ENCODE results near the gene C20orf204.
A peak's percentile ranks its signal among the peaks of the same experiment; 100 is the strongest.

Gene C20orf204

GRCh38 chr20:64072498-64073063 lies 36.6 kb downstream of the C20orf204 start:
- DNase-seq: no peak

DNA sequence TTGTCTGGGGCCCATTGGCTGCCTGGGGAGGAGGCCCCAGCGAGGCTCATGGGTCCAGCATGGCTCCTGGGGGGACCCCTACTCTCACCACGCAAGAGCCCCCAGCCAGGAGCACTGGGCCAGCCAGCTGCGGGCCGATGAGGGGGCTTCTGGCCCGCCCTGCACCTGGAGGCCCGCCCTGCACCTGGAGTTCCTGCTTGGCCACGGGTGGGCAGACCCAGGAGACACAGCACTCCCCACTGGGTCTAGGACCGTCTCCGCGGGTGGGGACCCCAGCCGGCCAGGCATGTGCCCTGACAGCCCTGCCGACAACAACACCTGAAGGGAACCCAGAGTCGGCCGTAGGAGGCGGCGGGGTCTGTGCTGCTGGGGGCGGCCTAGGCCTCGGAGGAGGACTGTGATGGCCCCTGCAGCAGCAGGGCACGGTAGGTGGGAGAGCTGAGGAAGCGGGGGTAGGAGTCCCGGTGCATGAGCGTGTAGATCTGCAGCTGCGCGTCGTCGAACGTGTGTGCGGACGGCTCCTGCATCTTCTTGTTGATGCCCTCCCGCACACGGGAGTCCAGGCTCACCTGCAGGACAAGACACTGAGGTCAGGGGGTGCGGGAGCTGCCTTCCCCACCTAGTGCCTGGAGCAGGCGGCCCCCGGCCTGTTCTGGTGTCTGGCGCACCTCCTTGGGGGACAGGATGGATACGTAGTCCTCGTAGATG lies 37.6 kb downstream of the C20orf204 start:
- DNase-seq: no peak

DNA sequence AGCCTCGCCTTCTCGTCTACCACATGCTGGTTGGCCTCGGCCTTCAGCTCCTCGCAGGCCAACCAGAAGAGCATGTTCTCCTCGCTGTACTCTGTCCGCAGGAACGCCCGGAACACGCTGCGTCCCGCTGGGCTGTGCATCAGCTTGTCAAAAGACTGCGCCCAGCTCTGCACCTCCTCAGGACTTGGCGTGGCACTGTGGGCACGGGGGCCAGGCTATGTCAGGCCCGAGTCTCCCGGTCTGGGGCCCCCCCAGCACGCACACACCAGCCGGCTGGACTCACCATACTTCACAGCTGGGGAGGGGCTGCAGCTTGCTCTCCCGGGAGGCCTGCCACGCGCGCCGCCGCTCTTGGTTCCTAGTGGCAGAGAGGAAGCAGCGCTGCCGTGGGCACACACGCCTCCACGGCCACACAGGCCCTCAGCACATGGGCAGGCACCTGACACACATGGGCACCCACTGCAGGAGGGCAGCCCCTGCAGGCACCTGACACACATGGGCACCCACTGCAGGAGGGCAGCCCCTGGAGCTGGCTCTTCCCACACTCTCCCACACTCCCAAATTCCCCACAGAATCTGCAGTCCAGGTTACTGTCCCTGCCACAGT lies 38.3 kb downstream of the C20orf204 start:
- DNase-seq: no peak

- no peak for DNase-seq
Measured at GRCh38 chr20:64074963-64075362, 39.0 kb downstream of the C20orf204 start.

DNA sequence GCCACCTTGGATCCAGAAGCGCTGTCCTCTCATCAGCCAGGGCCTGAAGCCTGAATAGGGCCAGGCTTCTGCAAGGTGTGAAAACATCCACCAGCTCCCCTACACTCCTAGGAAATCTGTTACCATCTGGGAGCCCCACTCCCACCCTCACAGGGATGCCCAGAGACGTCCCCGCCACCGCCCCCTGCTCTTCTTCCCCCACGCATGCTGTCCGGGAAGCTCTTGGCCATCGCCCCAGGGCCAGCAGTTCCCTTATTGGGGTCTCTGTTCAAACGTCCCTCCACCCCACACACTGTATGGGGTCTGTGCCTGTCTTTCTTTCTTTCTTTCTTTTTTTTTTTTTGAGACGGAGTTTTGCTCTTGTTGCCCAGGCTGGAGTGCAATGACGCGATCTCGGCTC lies 39.6 kb downstream of the C20orf204 start:
- no peak for DNase-seq

- no peak for DNase-seq
Measured at GRCh38 chr20:64076061-64076997, 40.3 kb downstream of the C20orf204 start.

- no peak for DNase-seq
Measured at GRCh38 chr20:64077094-64077493, 41.1 kb downstream of the C20orf204 start.

DNA sequence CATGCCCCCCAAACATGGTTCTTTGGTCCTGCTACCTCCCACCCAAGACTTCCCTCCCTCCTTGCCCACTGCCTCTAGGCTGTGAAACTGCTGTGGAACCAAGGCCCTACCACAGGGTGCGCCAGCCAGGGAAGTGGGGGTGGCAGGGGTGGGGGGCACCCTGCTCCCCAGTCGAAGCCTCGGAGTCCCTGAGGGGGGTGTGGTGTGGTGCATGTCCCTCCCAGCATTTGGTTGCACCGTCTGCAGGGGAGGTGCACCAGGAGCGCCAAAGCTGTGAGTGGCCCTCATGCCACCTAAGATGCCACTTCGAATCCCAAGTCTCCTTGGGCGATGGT lies 41.5 kb downstream of the C20orf204 start:
- no peak for DNase-seq

- no peak for DNase-seq
Measured at GRCh38 chr20:64077876-64078551, 42.0 kb downstream of the C20orf204 start.

- DNase-seq: no peak
Measured at GRCh38 chr20:64078934-64079272, 42.9 kb downstream of the C20orf204 start.

- DNase-seq: peak in 1 of 2 experiments; percentile 86
Measured at GRCh38 chr20:64079273-64080012, 43.5 kb downstream of the C20orf204 start, which contains the start of gene RGS19. Gene RGS19, minus strand, starts transcription at chr20:64079518. Its CDS starts 2,632 bp downstream, at chr20:64076886.

- no peak for DNase-seq
Measured at GRCh38 chr20:64080013-64080812, 44.2 kb downstream of the C20orf204 start, which contains the start of gene OPRL1. Gene OPRL1, plus strand, starts transcription at chr20:64080082. Its CDS starts 12,639 bp downstream, at chr20:64092721.

DNA sequence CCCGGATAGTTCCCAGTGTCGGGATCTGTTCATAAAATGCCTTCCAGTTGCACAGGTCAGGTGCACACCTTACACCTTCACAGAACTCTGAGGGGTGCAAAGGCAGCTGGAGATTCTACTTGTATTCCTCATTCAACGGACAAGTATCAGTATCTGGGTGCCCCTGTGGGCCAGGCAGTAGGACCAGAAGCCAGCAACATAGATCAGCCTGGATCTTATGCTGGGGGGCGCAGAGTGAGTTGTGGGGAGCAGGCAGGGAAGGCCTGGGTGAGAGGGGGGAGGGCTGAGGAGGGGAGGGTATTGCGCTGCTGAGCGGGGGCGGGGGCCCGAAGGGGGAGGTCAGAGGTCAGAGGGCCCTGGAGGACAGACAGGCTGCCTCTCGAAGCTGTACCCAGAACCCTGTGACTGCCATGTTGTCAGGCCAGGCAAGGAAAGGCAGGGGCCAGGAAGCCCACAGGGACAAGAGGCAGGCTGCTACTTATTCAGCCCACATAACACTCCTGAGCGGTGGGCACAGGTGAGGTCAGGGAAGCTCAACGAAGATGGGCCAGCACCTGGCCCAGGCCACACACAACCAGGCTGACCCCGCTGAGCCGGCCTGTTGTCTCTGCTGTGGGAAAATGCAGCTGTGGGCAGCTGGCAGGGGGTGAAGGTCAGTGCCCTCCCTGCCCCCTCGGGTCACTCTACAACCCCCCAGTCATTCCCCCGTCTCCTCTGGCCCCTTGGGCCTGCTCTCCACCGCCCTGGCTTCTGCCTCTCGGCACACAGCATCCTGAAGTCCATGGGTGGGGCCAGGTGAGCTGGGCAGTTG lies 45.0 kb downstream of the C20orf204 start:
- no peak for DNase-seq

DNA sequence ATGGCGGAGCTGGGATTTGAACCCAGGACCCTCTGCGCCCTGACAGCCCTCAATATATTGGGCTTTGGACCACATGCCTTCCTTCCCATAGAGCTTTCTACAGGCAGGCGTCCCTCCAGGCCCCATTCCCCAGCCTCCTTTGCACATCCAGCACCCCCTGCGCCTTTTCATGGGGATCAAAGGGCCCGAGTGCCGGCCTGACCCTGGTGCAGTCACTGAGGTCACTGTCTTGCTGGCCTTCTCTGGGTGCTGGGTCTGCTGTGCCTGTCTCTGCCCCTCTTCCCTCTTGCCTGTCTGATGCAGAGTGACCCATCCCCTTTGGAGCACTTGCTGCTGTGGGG lies 45.6 kb downstream of the C20orf204 start:
- DNase-seq: no peak

- DNase-seq: peak in 1 of 2 experiments; percentile 40
Measured at GRCh38 chr20:64082126-64082731, 46.2 kb downstream of the C20orf204 start.

DNA sequence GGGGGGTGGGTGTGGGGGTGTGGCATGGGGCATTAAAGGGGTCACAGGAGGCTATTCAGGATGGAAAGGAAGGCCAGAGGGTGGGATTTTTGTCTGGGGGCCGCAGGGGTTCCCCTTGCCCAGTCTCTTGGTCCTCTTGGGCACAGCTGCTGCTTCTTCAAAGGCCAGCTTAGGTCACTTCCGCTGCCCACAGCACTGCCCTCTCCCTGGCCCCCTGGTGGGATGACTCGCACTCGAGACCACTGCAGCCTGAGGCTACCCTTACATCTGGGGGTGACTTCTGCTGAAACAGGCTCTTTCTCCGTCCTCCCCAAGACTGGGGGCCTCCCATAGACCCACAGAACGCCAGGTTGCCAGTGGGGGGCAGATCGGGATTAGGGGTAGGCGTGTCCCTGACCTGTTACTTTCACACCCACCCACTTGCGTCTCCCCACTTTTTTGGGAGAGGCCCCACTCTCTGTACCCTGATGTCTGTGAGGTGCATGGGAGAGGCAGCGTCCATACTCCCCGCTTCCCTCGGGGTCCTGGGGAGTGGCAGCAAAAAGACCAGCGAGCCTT lies 46.9 kb downstream of the C20orf204 start:
- no peak for DNase-seq

- peak; percentile 20 to 90 for DNase-seq
Measured at GRCh38 chr20:64083378-64083803, 47.4 kb downstream of the C20orf204 start.

DNA sequence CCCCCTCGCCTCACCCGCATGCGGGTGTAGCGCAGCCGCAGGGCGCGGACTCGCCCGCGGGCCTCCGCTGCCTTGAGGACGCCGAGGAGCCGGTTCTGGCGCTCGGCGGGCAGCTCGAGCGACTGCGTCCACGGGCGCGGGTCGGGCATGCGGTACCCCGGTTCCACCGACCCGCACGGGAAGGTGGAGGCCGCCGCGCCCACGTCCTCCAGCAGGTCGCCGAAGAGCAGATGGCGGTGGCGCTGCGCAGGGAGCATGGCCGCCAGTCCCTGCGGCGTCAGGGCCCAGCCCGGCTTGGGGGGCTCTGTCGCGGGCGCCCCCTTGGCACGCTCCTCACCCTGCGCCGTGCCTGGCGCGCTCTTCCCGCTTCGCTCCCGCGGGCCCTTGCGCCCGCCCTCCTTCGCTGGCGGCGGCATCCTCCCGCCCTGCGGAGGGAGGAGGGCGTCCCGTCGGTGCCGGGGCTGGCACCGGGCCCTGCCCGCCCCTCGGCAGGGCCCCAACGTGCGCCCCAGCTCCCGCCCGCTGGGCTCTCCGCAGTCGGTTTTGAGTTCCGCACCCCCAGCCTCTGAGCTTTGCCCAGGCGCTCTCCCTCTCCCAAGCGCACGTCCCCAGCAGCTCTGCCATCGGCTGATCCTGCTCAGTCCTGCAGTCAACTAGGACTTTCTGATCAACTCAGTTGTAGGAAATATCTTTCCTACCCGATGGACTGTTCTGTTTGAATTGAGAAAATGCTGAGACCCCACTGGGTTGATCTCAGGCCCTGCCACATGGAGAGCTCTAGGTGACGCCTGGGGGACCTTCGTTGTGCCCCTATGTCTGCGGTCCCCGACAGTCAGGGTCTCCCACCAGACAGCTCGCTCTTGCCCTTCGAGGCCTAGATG lies 48.1 kb downstream of the C20orf204 start, which contains the start of gene LKAAEAR1:
Gene LKAAEAR1, minus strand, starts transcription at position 595 of the 881 bp plus-strand sequence. Its CDS starts 179 bp downstream, at position 416.
- DNase-seq: no peak
